Neural progenitor cell (in vitro differentiated cells): ENCODE measurements around the gene HYOU1. TPM values are rescaled to one million over a fixed set of nuclear protein-coding genes. Genes with fewer than 3 reads are reported as not detected.
"Not testable (repeated sequence)": the region's sequence is repeated elsewhere in the genome, so short reads cannot be mapped to it uniquely, and the experiment has no call there.

Experiments used
- DNase-seq: peaks from one replicate; pipeline ENCODE4 v3.0.0-alpha.2; 2016; ENCODE audit warnings: low spot score
- H2AFZ ChIP-seq: fragments of 200-600 bp; sonication (generic); replicated peaks from 2 replicates; pipeline ENCODE4 v1.6.1; 2016; ENCODE audit warnings: antibody characterized with exemption
- H3F3A ChIP-seq: fragments of 200-600 bp; sonication (generic); 2 replicates; pipeline ENCODE4 v1.6.1; 2016; ENCODE audit warnings: antibody characterized with exemption, low read depth
- H3K27ac ChIP-seq: fragments of 200-600 bp; sonication (generic); 2 replicates; pipeline ENCODE4 v1.5.1; 2016; ENCODE audit warnings: mild to moderate bottlenecking
- H3K27me3 ChIP-seq: fragments of 200-600 bp; sonication (generic); 2 replicates; pipeline ENCODE4 v1.6.1; 2016; ENCODE audit warnings: mild to moderate bottlenecking, moderate library complexity
- H3K36me3 ChIP-seq: fragments of 200-600 bp; sonication (generic); 2 replicates; pipeline ENCODE4 v1.5.1; 2016
- H3K4me1 ChIP-seq: fragments of 200-600 bp; sonication (generic); 2 replicates; pipeline ENCODE4 v1.6.1; 2016; ENCODE audit warnings: mixed run types
- H3K4me2 ChIP-seq: fragments of 200-600 bp; sonication (generic); 2 replicates; pipeline ENCODE4 v1.6.1; 2016
- H3K4me3 ChIP-seq: fragments of 200-600 bp; sonication (generic); 2 replicates; pipeline ENCODE4 v1.5.1; 2016
- H3K79me2 ChIP-seq: fragments of 200-600 bp; sonication (generic); 2 replicates; pipeline ENCODE4 v1.6.1; 2016; ENCODE audit warnings: low read depth
- H3K9ac ChIP-seq: fragments of 200-600 bp; sonication (generic); 2 replicates; pipeline ENCODE4 v1.6.1; 2016
- H3K9me3 ChIP-seq: fragments of 200-600 bp; sonication (generic); 2 replicates; pipeline ENCODE4 v1.5.1; 2016; ENCODE audit warnings: low read depth
- H4K20me1 ChIP-seq: fragments of 200-600 bp; sonication (generic); 2 replicates; pipeline ENCODE4 v1.6.1; 2016; ENCODE audit warnings: low read depth
- H3K27ac Mint-ChIP-seq: 3 replicates; pipeline ENCODE4 v1.8.0; 2021; ENCODE audit warnings: mixed read lengths
- H3K27me3 Mint-ChIP-seq: 2 replicates; pipeline ENCODE4 v1.8.0; 2022; ENCODE audit warnings: low read depth, mild to moderate bottlenecking, inconsistent platforms, moderate library complexity, mixed read lengths; ENCODE audit not compliant: insufficient read depth
- H3K36me3 Mint-ChIP-seq: 3 replicates; pipeline ENCODE4 v1.8.0; 2021; ENCODE audit warnings: mixed read lengths
- H3K4me1 Mint-ChIP-seq: 3 replicates; pipeline ENCODE4 v1.8.0; 2021; ENCODE audit warnings: mixed read lengths
- H3K4me3 Mint-ChIP-seq: 3 replicates; pipeline ENCODE4 v1.8.0; 2021; ENCODE audit warnings: mild to moderate bottlenecking, moderate library complexity, mixed read lengths
- H3K9me3 Mint-ChIP-seq: 3 replicates; pipeline ENCODE4 v1.8.0; 2020; ENCODE audit warnings: mixed read lengths
- CTCF ChIP-seq: fragments of 200-600 bp; sonication (generic); IDR thresholded peaks from 2 replicates; pipeline ENCODE4 v1.5.1; 2017; ENCODE audit warnings: antibody characterized with exemption, mild to moderate bottlenecking
- EZH2 ChIP-seq: fragments of 200-600 bp; sonication (generic); IDR thresholded peaks from 2 replicates; pipeline ENCODE4 v1.6.1; 2017; ENCODE audit warnings: antibody characterized with exemption, mild to moderate bottlenecking, moderate library complexity
- EZH2phosphoT487 ChIP-seq: fragments of 200-600 bp; sonication (generic); IDR thresholded peaks from 2 replicates; pipeline ENCODE4 v1.6.1; 2017; ENCODE audit warnings: antibody characterized with exemption
- total RNA-seq: library from RNA; depleted of rRNA; stranded (reverse); fragments of >200 nt; gene quantifications from 2 replicates; pipeline ENCODE4 v1.2.3, GENCODE V29; 2015; ENCODE audit warnings: low replicate concordance

HYOU1 gene
- total RNA-seq, 1 donor from 2014 or later: 129 TPM

- H3K27me3 Mint-ChIP-seq: peaks cover 3% of the 10 kb centered on the region
- Histone ChIP-seq H3K79me2 (no peaks in the 10 kb centered on the region), H3K36me3 (no peaks in the 10 kb centered on the region), H2AFZ (no peak overlapping the region), H3K4me3 (no peak overlapping the region), H3K4me1 (peaks cover 6% of the 10 kb centered on the region), H3K9ac (no peak overlapping the region), H4K20me1 (no peaks in the 10 kb centered on the region), H3K27ac (no peak overlapping the region), H3K4me2 (no peak overlapping the region), H3F3A (peaks cover 25% of the 10 kb centered on the region), H3K9me3 (no peaks in the 10 kb centered on the region), H3K27me3 (no peaks in the 10 kb centered on the region)
- TF ChIP-seq EZH2: no peak
- peak; percentile 42 for TF ChIP-seq CTCF
- peaks cover 7% of the 10 kb centered on the region for H3K4me1 Mint-ChIP-seq
- H3K27ac Mint-ChIP-seq: no peak overlapping the region
- H3K36me3 Mint-ChIP-seq: peaks cover 16% of the 10 kb centered on the region
- peak; percentile 25 for DNase-seq
- H3K4me3 Mint-ChIP-seq: peak overlapping the region; percentile 64
- H3K9me3 Mint-ChIP-seq: no peaks in the 10 kb centered on the region
Observed at GRCh38 chr11:119044708-119045107, 12.3 kb downstream of the HYOU1 start.

GRCh38 chr11:119042927-119043326 lies 14.1 kb downstream of the HYOU1 start:
- H3K9ac ChIP-seq: no peak overlapping the region
- H3F3A ChIP-seq: peaks cover 36% of the 10 kb centered on the region
- no peaks in the 10 kb centered on the region for H3K36me3 ChIP-seq
- H3K4me1 ChIP-seq: peaks cover 14% of the 10 kb centered on the region
- H3K79me2 ChIP-seq: no peaks in the 10 kb centered on the region
- H3K9me3 Mint-ChIP-seq: no peaks in the 10 kb centered on the region
- no peak overlapping the region for H3K4me2 ChIP-seq
- H3K27ac Mint-ChIP-seq: peak overlapping the region; percentile 71
- no peak overlapping the region for H3K4me3 ChIP-seq
- no peaks in the 10 kb centered on the region for H3K9me3 ChIP-seq
- no peaks in the 10 kb centered on the region for H4K20me1 ChIP-seq
- no peak overlapping the region for H3K4me3 Mint-ChIP-seq
- TF ChIP-seq EZH2phosphoT487 (no peak), EZH2 (no peak), CTCF (no peak)
- no peak for DNase-seq
- no peaks in the 10 kb centered on the region for H3K27me3 ChIP-seq
- H3K27me3 Mint-ChIP-seq: peaks cover 2% of the 10 kb centered on the region
- H3K4me1 Mint-ChIP-seq: peaks cover 17% of the 10 kb centered on the region
- H2AFZ ChIP-seq: no peak overlapping the region
- peaks cover 7% of the 10 kb centered on the region for H3K36me3 Mint-ChIP-seq
- no peak overlapping the region for H3K27ac ChIP-seq

GRCh38 chr11:119041821-119042514 lies 15.0 kb downstream of the HYOU1 start:
- no peaks in the 10 kb centered on the region for H3K79me2 ChIP-seq
- H2AFZ ChIP-seq: no peak overlapping the region
- Mint-ChIP-seq H3K9me3 (no peaks in the 10 kb centered on the region), H3K4me3 (no peak overlapping the region), H3K27ac (no peak overlapping the region), H3K4me1 (peaks cover 17% of the 10 kb centered on the region), H3K36me3 (no peaks in the 10 kb centered on the region), H3K27me3 (no peaks in the 10 kb centered on the region)
- H3K36me3 ChIP-seq: no peaks in the 10 kb centered on the region
- no peaks in the 10 kb centered on the region for H3K9me3 ChIP-seq
- H3K4me1 ChIP-seq: peaks cover 14% of the 10 kb centered on the region
- H4K20me1 ChIP-seq: no peaks in the 10 kb centered on the region
- H3K4me2 ChIP-seq: no peak overlapping the region
- H3K27me3 ChIP-seq: no peaks in the 10 kb centered on the region
- TF ChIP-seq EZH2phosphoT487: no peak
- no peak for TF ChIP-seq CTCF
- TF ChIP-seq EZH2: no peak
- DNase-seq: no peak
- no peak overlapping the region for H3K27ac ChIP-seq
- no peak overlapping the region for H3K9ac ChIP-seq
- peaks cover 36% of the 10 kb centered on the region for H3F3A ChIP-seq
- no peak overlapping the region for H3K4me3 ChIP-seq

- H3K79me2 ChIP-seq, H3K27me3 Mint-ChIP-seq, H3K36me3 ChIP-seq, H3K27ac ChIP-seq, H3K9me3 Mint-ChIP-seq, H3K27me3 ChIP-seq, H3K4me3 ChIP-seq, H3K9ac ChIP-seq, H3K4me3 Mint-ChIP-seq, DNase-seq, H3K36me3 Mint-ChIP-seq, H3K9me3 ChIP-seq, H4K20me1 ChIP-seq: not testable (repeated sequence)
- Histone ChIP-seq H3K4me2 (peak overlapping the region; percentile 55), H2AFZ (peak overlapping the region; percentile 13), H3F3A (peaks cover 25% of the 10 kb centered on the region), H3K4me1 (peaks cover 14% of the 10 kb centered on the region)
- H3K4me1 Mint-ChIP-seq: peaks cover 17% of the 10 kb centered on the region
- H3K27ac Mint-ChIP-seq: peak overlapping the region; percentile 62
Observed at GRCh38 chr11:119039471-119039870, 17.5 kb downstream of the HYOU1 start.
